Endothelial cell of umbilical vein (primary cell): ENCODE results near the gene FAM200C. TPM values are rescaled to one million over a fixed set of nuclear protein-coding genes. Genes with fewer than 3 reads are reported as not detected.
A peak's percentile ranks its signal among the peaks of the same experiment; 100 is the strongest.

Experiments used
- BruUV-seq: library from RNA; stranded (reverse); fragments of 400-500 nt; replicated peaks from 2 replicates; lab custom pipeline; 2021; lab: Mats Ljungman, UMichigan
- CTCF ChIA-PET: fragments of 300-600, 350-600 bp; sonication (Branson Sonifier 250); formaldehyde crosslinking; loops from one replicate; lab custom pipeline; 2021; ENCODE audit warnings: antibody characterized with exemption, inconsistent platforms; lab: Charles Lee
- POLR2A ChIA-PET: fragments of 300-600, 350-600 bp; sonication (Branson Sonifier 250); formaldehyde crosslinking; loops from one replicate; lab custom pipeline; 2021; ENCODE audit warnings: antibody characterized with exemption, inconsistent platforms; lab: Charles Lee
- DNase-seq: peaks from one replicate; pipeline ENCODE4 v3.0.0-alpha.2; 2011; ENCODE audit warnings: low read depth, low spot score
- FAIRE-seq: peaks from 2 replicates; lab custom pipeline; 2011; peaks lifted over from hg19 to GRCh38; lab: Jason Lieb, UNC
- H2AFZ ChIP-seq: 2 replicates; pipeline ENCODE4 v1.6.0; 2012; ENCODE audit warnings: low read depth, low read length, control low read depth, inconsistent platforms
- H3K27ac ChIP-seq: 2 replicates; pipeline ENCODE4 v1.5.1; 2011; ENCODE audit warnings: low read depth, mild to moderate bottlenecking, control low read depth, low read length, moderate library complexity; ENCODE audit not compliant: insufficient read depth
- H3K27me3 ChIP-seq, 2 experiments: 2 replicates each; pipeline versions ENCODE4 v1.6.0 to v1.6.1; 2011; ENCODE audit warnings: low read length in 2 of 2, mixed read lengths in 1 of 2; ENCODE audit not compliant: control insufficient read depth in 2 of 2, insufficient read depth in 2 of 2
- H3K36me3 ChIP-seq, 2 experiments: 2 replicates in 1 of 2; 3 replicates in 1 of 2; pipeline ENCODE4 v1.5.1; 2011; ENCODE audit warnings: low read length in 2 of 2, mild to moderate bottlenecking in 1 of 2, moderate library complexity in 1 of 2; ENCODE audit not compliant: control insufficient read depth in 2 of 2, insufficient read depth in 2 of 2; ENCODE audit errors: extremely low read depth in 1 of 2
- H3K4me1 ChIP-seq: 3 replicates; pipeline ENCODE4 v1.5.1; 2011; ENCODE audit warnings: mild to moderate bottlenecking, low read length; ENCODE audit not compliant: control insufficient read depth, insufficient read depth; ENCODE audit errors: extremely low read depth
- H3K4me2 ChIP-seq: 2 replicates; pipeline ENCODE4 v1.6.1; 2011; ENCODE audit warnings: low read length, control low read depth, mixed read lengths; ENCODE audit not compliant: insufficient read depth
- H3K4me3 ChIP-seq, 3 experiments: fragments of 200-600 bp in 1 of 3; sonication (generic), shearing (Covaris generic) in 1 of 3; replicated peaks in 1 of 3; 2 replicates each; pipeline ENCODE4 v1.5.1; 2011 to 2016; ENCODE audit warnings: control low read depth in 3 of 3, low read length in 3 of 3, mild to moderate bottlenecking in 2 of 3, inconsistent platforms in 1 of 3, low read depth in 1 of 3, moderate library complexity in 1 of 3; ENCODE audit not compliant: insufficient read depth in 1 of 3
- H3K79me2 ChIP-seq: 2 replicates; pipeline ENCODE4 v1.6.0; 2012; ENCODE audit warnings: low read length, inconsistent platforms; ENCODE audit not compliant: control insufficient read depth, insufficient read depth
- H3K9ac ChIP-seq: replicated peaks from 2 replicates; pipeline ENCODE3; 2011; ENCODE audit warnings: low read length, control low read depth; ENCODE audit not compliant: insufficient read depth; ENCODE audit errors: extremely low read depth
- H3K9me1 ChIP-seq: replicated peaks from 3 replicates; pipeline ENCODE4 v1.6.0; 2011; ENCODE audit warnings: mild to moderate bottlenecking, low read length; ENCODE audit not compliant: control insufficient read depth, insufficient read depth; ENCODE audit errors: extremely low read depth
- H3K9me3 ChIP-seq: replicated peaks from 2 replicates; pipeline ENCODE4 v1.5.1; 2012; ENCODE audit warnings: low read length, inconsistent platforms; ENCODE audit not compliant: control insufficient read depth, insufficient read depth
- H4K20me1 ChIP-seq: replicated peaks from 2 replicates; pipeline ENCODE3; 2011; ENCODE audit warnings: mild to moderate bottlenecking, low read length; ENCODE audit not compliant: control insufficient read depth, insufficient read depth; ENCODE audit errors: extremely low read depth
- CTCF ChIP-seq, 2 donors: IDR thresholded peaks; 1 replicate in 1 of 2; 2 replicates in 1 of 2; pipeline ENCODE4 v1.5.1; 2011; ENCODE audit warnings: low read length in 2 of 2, mild to moderate bottlenecking in 2 of 2, moderate library complexity in 2 of 2, control low read depth in 1 of 2, inconsistent platforms in 1 of 2, low read depth in 1 of 2; ENCODE audit not compliant: insufficient read depth in 1 of 2; ENCODE audit errors: extremely low read depth in 1 of 2
- GATA2 ChIP-seq: IDR thresholded peaks from 2 replicates; pipeline ENCODE4 v1.7.0; 2011; ENCODE audit warnings: low read depth, mild to moderate bottlenecking, moderate library complexity, mixed read lengths, low read length; ENCODE audit not compliant: insufficient read length, insufficient read depth
- JUN ChIP-seq: IDR thresholded peaks from 2 replicates; pipeline ENCODE4 v1.6.1; 2011; ENCODE audit warnings: borderline replicate concordance, low read depth; ENCODE audit not compliant: insufficient read length, insufficient read depth
- MAX ChIP-seq: IDR thresholded peaks from 2 replicates; pipeline ENCODE4 v1.6.1; 2011; ENCODE audit not compliant: insufficient read depth, insufficient read length
- MYC ChIP-seq: IDR thresholded peaks from one replicate; pipeline ENCODE4 v1.6.1; 2011; ENCODE audit warnings: mild to moderate bottlenecking, low read depth, low read length
- POLR2A ChIP-seq: IDR thresholded peaks from 2 replicates; pipeline ENCODE4 v1.6.1; 2012; ENCODE audit warnings: low read depth, mild to moderate bottlenecking, control low read depth, low read length
- POLR2AphosphoS5 ChIP-seq: IDR thresholded peaks from 2 replicates; pipeline ENCODE4 v1.6.1; 2012; ENCODE audit warnings: low read depth, mild to moderate bottlenecking, control low read depth, low read length, moderate library complexity; ENCODE audit not compliant: insufficient read depth
- dilution Hi-C: fragments of 300-500 bp; cut with MboI; formaldehyde crosslinking; loops from one replicate; pipeline ENCODE4 v1.15.0; 2019; ENCODE audit warnings: low sequenced_read_pairs; ENCODE audit not compliant: extremely low pct_ligation_motif_present
- intact Hi-C: fragments of 100-400 bp; cut with micrococcal nuclease; formaldehyde crosslinking; loops from one replicate; pipeline ENCODE4 v1.10.0; 2022
- polyA plus RNA-seq, 4 experiments: library from polyadenylated mRNA; depleted of rRNA in 3 of 4; stranded (reverse) in 3 of 4; unstranded in 1 of 4; fragments of >200 nt; gene quantifications; 2 replicates each; pipeline versions ENCODE4 v1.2.1 to v1.2.3, GENCODE V29; 2011 to 2012; ENCODE audit warnings: missing spikeins in 1 of 4
- total RNA-seq: library from RNA; stranded (reverse); gene quantifications from 2 replicates; pipeline ENCODE4 v1.2.3, GENCODE V29; 2021

Gene FAM200C
- total and polyA plus RNA-seq, 2 donors (not counting 3 experiments of a cell fraction or from before 2014, with no cell fraction given): 0.76 to 2.7 TPM

GRCh38 chr5:160449458-160449857 is 49.6 kb upstream of the FAM200C start:
- peak overlapping the region; percentile 41 for H3K9ac ChIP-seq
- ChIA-PET POLR2A (interaction anchor here (1.1 kb wide), 1 partner anchor 15 kb away, joined by 3 read pairs; no protein-coding TSS in a partner anchor), CTCF (interaction anchor here (1.5 to 3.4 kb wide), 2 partner anchors 11 kb away, joined by 4 to 18 read pairs; no protein-coding TSS in a partner anchor)
- no TSS peak for BruUV-seq
- FAIRE-seq: no peak
- H3K36me3 ChIP-seq: no peaks in the 10 kb centered on the region
- no peak overlapping the region for H2AFZ ChIP-seq
- dilution Hi-C loops (no loop called here), intact Hi-C loops (no loop called here)
- H3K4me2 ChIP-seq: no peak overlapping the region
- H3K4me3 ChIP-seq: no peak overlapping the region
- H3K9me3 ChIP-seq: no peaks in the 10 kb centered on the region
- TF ChIP-seq MYC (no peak), POLR2AphosphoS5 (no peak), POLR2A (no peak), GATA2 (no peak), CTCF (IDR thresholded peaks at IDR 0.05; ENCODE audit: extremely low read depth in 1 of 2, insufficient read depth in 1 of 2, low read depth in 1 of 2, low read length in 2 of 2) (no peak), MAX (no peak), JUN (no peak)
- no peaks in the 10 kb centered on the region for H3K9me1 ChIP-seq
- no peaks in the 10 kb centered on the region for H4K20me1 ChIP-seq
- peak overlapping the region; percentile 97 for H3K27ac ChIP-seq
- H3K27me3 ChIP-seq: no peaks in the 10 kb centered on the region
- H3K79me2 ChIP-seq: no peaks in the 10 kb centered on the region
- DNase-seq: no peak
- peaks cover 41% of the 10 kb centered on the region for H3K4me1 ChIP-seq
